Lower leg skin (tissue), 4 donors: ENCODE results near the gene CES4A. TPM values are rescaled to one million over a fixed set of nuclear protein-coding genes. Genes with fewer than 3 reads are reported as not detected.
"Not testable (repeated sequence)": the region's sequence is repeated elsewhere in the genome, so short reads cannot be mapped to it uniquely, and the experiment has no call there.

Experiments
- DNase-seq, 2 donors: peaks; one replicate each; pipeline ENCODE4 v3.0.0-alpha.2; 2019; ENCODE audit warnings: low spot score in 2 of 2
- H3K4me3 ChIP-seq: fragments of 200-600 bp; sonication (generic); 2 replicates; pipeline ENCODE4 v1.5.1; 2017; ENCODE audit warnings: mild to moderate bottlenecking, low read depth; ENCODE audit not compliant: poor library complexity, severe bottlenecking
- CTCF ChIP-seq, 3 donors: fragments of 450-650 bp; IDR thresholded peaks; one replicate each; pipeline ENCODE4 v1.5.1; 2016; ENCODE audit warnings: antibody characterized with exemption in 3 of 3, mild to moderate bottlenecking in 3 of 3, moderate library complexity in 2 of 3
- POLR2A ChIP-seq, 2 donors: fragments of 450-650 bp; IDR thresholded peaks; one replicate each; pipeline ENCODE4 v1.6.1; 2016 to 2017; ENCODE audit warnings: antibody characterized with exemption in 2 of 2, mild to moderate bottlenecking in 1 of 2, moderate library complexity in 1 of 2
- WGBS, 2 donors: methylation state at CpG; one replicate each; pipeline ENCODE4 v1.1.5; 2018; 5-methylcytosine and 5-hydroxymethylcytosine counted together
- intact Hi-C: fragments of 100-400 bp; cut with DNase I; formaldehyde crosslinking; loops from one replicate; pipeline ENCODE4 v1.15.0; 2023; ENCODE audit warnings: low total_unique reads
- total RNA-seq, 4 donors: library from RNA; depleted of rRNA; stranded (reverse); fragments of >200 nt; gene quantifications; one replicate each; pipeline ENCODE4 v1.1.0, GENCODE V29; 2016

CES4A gene
- total RNA-seq, 4 donors from 2014 or later, result 43.6 to 95.8 (median 75.9) TPM

GRCh38 chr16:67036323-67036741, 47.9 kb downstream of the CES4A start:
- H3K4me3 ChIP-seq, result no peak overlapping the region
- DNase-seq, result no peak
- intact Hi-C loops, result no loop called here
- WGBS, 2 donors, result 66 to 76% methylated on average over 5 of the region's 5 CpGs
- no peak for TF ChIP-seq CTCF (IDR thresholded peaks at IDR 0.05)
- no peak for TF ChIP-seq POLR2A (IDR thresholded peaks at IDR 0.05)

GRCh38 chr16:67039260-67040020, 51.1 kb downstream of the CES4A start:
- no peak for TF ChIP-seq CTCF (IDR thresholded peaks at IDR 0.05)
- TF ChIP-seq POLR2A (IDR thresholded peaks at IDR 0.05), result no peak
- intact Hi-C loops, result no loop called here
- 88 to 92% methylated on average over 2 of the region's 2 CpGs for WGBS, 2 donors
- no peak overlapping the region for H3K4me3 ChIP-seq
- no peak for DNase-seq

GRCh38 chr16:67040166-67040565, 51.8 kb downstream of the CES4A start:
- TF ChIP-seq CTCF (IDR thresholded peaks at IDR 0.05) (no peak), POLR2A (IDR thresholded peaks at IDR 0.05) (no peak)
- intact Hi-C loops, result no loop called here
- H3K4me3 ChIP-seq, result no peak overlapping the region
- 81 to 89% methylated on average over 2 of the region's 2 CpGs for WGBS, 2 donors
- DNase-seq, result no peak

- TF ChIP-seq CTCF (IDR thresholded peaks at IDR 0.05), result no peak
- no peak for TF ChIP-seq POLR2A (IDR thresholded peaks at IDR 0.05)
- no peak for DNase-seq
- 88 to 89% methylated on average over 2 of the region's 2 CpGs for WGBS, 2 donors
- intact Hi-C loops, result no loop called here
- H3K4me3 ChIP-seq, result no peak overlapping the region
These were observed 52.5 kb downstream of the CES4A start for GRCh38 chr16:67040906-67041305.

- intact Hi-C loops, H3K4me3 ChIP-seq, DNase-seq: not testable (repeated sequence)
- WGBS, 2 donors, result 84 to 92% methylated on average over 4 of the region's 4 CpGs
These were observed 53.1 kb downstream of the CES4A start for GRCh38 chr16:67041520-67041919.

GRCh38 chr16:67043420-67043819, 55.0 kb downstream of the CES4A start:
- 95 to 100% methylated on average over 1 of the region's 1 CpG for WGBS, 2 donors
- TF ChIP-seq CTCF (IDR thresholded peaks at IDR 0.05) (no peak), POLR2A (IDR thresholded peaks at IDR 0.05) (no peak)
- intact Hi-C loops, result no loop called here
- no peak for DNase-seq
- no peak overlapping the region for H3K4me3 ChIP-seq
